Endodermal cell (in vitro differentiated cells): ENCODE results near the gene NCR3LG1. TPM values are rescaled to one million over a fixed set of nuclear protein-coding genes. Genes with fewer than 3 reads are reported as not detected.

Source experiments
- DNase-seq: peaks from one replicate; pipeline ENCODE4 v3.0.0-alpha.2; 2017
- H3K27ac ChIP-seq: 2 replicates; pipeline ENCODE4 v1.5.1; 2013; ENCODE audit warnings: mild to moderate bottlenecking, low read depth, low read length, moderate library complexity
- H3K27me3 ChIP-seq: 2 replicates; pipeline ENCODE4 v1.6.1; 2013; ENCODE audit warnings: mild to moderate bottlenecking, low read length, moderate library complexity; ENCODE audit not compliant: insufficient read depth, control insufficient read depth, poor library complexity, severe bottlenecking
- H3K36me3 ChIP-seq: 2 replicates; pipeline ENCODE4 v1.7.0; 2013; ENCODE audit warnings: mild to moderate bottlenecking, low read length, moderate library complexity; ENCODE audit not compliant: control insufficient read depth, insufficient read depth
- H3K4me1 ChIP-seq: one replicate; pipeline ENCODE4 v1.7.0; 2013; ENCODE audit warnings: low read length; ENCODE audit not compliant: control insufficient read depth, insufficient read depth
- H3K4me3 ChIP-seq: 2 replicates; pipeline ENCODE4 v1.5.1; 2013; ENCODE audit warnings: mild to moderate bottlenecking, low read length, moderate library complexity
- H3K9ac ChIP-seq: 2 replicates; pipeline ENCODE4 v1.6.1; 2013; ENCODE audit warnings: mild to moderate bottlenecking, low read length, moderate library complexity; ENCODE audit not compliant: poor library complexity, severe bottlenecking; ENCODE audit errors: extremely low read depth
- H3K9me3 ChIP-seq: 2 replicates; pipeline ENCODE4 v1.6.1; 2013; ENCODE audit warnings: mild to moderate bottlenecking, low read length, moderate library complexity; ENCODE audit not compliant: control insufficient read depth
- H3K27ac Mint-ChIP-seq: 2 replicates; pipeline ENCODE4 v1.8.0; 2020; ENCODE audit warnings: mixed read lengths
- H3K27me3 Mint-ChIP-seq: 2 replicates; pipeline ENCODE4 v1.8.0; 2021; ENCODE audit warnings: mild to moderate bottlenecking, mixed read lengths; ENCODE audit not compliant: insufficient read depth
- H3K36me3 Mint-ChIP-seq: 2 replicates; pipeline ENCODE4 v1.8.0; 2020; ENCODE audit warnings: low read depth, mixed read lengths
- H3K4me1 Mint-ChIP-seq: 2 replicates; pipeline ENCODE4 v1.8.0; 2020; ENCODE audit warnings: mixed read lengths
- H3K4me3 Mint-ChIP-seq: 2 replicates; pipeline ENCODE4 v1.8.0; 2020; ENCODE audit warnings: mild to moderate bottlenecking, moderate library complexity, mixed read lengths
- H3K9me3 Mint-ChIP-seq: 2 replicates; pipeline ENCODE4 v1.8.0; 2020; ENCODE audit warnings: mild to moderate bottlenecking, mixed read lengths
- CTCF ChIP-seq: fragments of 200-600 bp; sonication (generic); conservative IDR thresholded peaks from 2 replicates; pipeline ENCODE4 v1.5.0; 2021; ENCODE audit warnings: antibody characterized with exemption, mild to moderate bottlenecking
- WGBS, 2 experiments: methylation state at CpG; one replicate each; pipeline versions ENCODE4 v1.1.5 to v1.1.7; 2013; ENCODE audit warnings: missing lambda C conversion rate in 2 of 2, mixed read lengths in 1 of 2; ENCODE audit not compliant: insufficient coverage in 1 of 2, insufficient read length in 1 of 2; 5-methylcytosine and 5-hydroxymethylcytosine counted together
- total RNA-seq, 2 donors: library from RNA; stranded (reverse); fragmentation: NEBNext Ultra II Directional in 1 of 2; extraction: Animal tissue kit (Norgen Biotek cat#: 25700) in 1 of 2; gene quantifications; 2 replicates in 1 of 2; 3 replicates in 1 of 2; pipeline ENCODE4 v1.2.1, GENCODE V29; 2021

The NCR3LG1 gene
- total RNA-seq, 2 donors from 2014 or later = 0.31 to 0.62 TPM

- H3K27me3 ChIP-seq = no peaks in the 10 kb centered on the region
- H3K9me3 ChIP-seq = peaks cover 30% of the 10 kb centered on the region
- Mint-ChIP-seq H3K4me1 (no peaks in the 10 kb centered on the region), H3K27ac (no peak overlapping the region), H3K36me3 (no peaks in the 10 kb centered on the region), H3K4me3 (no peak overlapping the region), H3K9me3 (peaks cover 50% of the 10 kb centered on the region), H3K27me3 (peaks cover 5% of the 10 kb centered on the region)
- no peak overlapping the region for H3K9ac ChIP-seq
- WGBS, 2 experiments = 83 to 86% methylated on average over 1 to 3 of the region's 3 CpGs
- TF ChIP-seq CTCF = no peak
- H3K4me1 ChIP-seq = no peaks in the 10 kb centered on the region
- H3K27ac ChIP-seq = no peak overlapping the region
- H3K4me3 ChIP-seq = no peak overlapping the region
- DNase-seq = no peak
- no peaks in the 10 kb centered on the region for H3K36me3 ChIP-seq
These were observed 24.9 kb downstream of the NCR3LG1 start for GRCh38 chr11:17376493-17376892.

GRCh38 chr11:17378655-17379054 lies 27.1 kb downstream of the NCR3LG1 start:
- no peaks in the 10 kb centered on the region for H3K4me1 ChIP-seq
- no peak overlapping the region for H3K27ac ChIP-seq
- H3K9me3 Mint-ChIP-seq = peaks cover 28% of the 10 kb centered on the region
- no peak overlapping the region for H3K4me3 Mint-ChIP-seq
- no peaks in the 10 kb centered on the region for H3K4me1 Mint-ChIP-seq
- peaks cover 2% of the 10 kb centered on the region for H3K27me3 Mint-ChIP-seq
- WGBS, 2 experiments = 93 to 97% methylated on average over 2 of the region's 2 CpGs
- H3K9ac ChIP-seq = no peak overlapping the region
- H3K9me3 ChIP-seq = peaks cover 9% of the 10 kb centered on the region
- H3K36me3 Mint-ChIP-seq = no peaks in the 10 kb centered on the region
- no peaks in the 10 kb centered on the region for H3K36me3 ChIP-seq
- no peak for TF ChIP-seq CTCF
- H3K27ac Mint-ChIP-seq = no peak overlapping the region
- H3K27me3 ChIP-seq = no peaks in the 10 kb centered on the region
- no peak for DNase-seq
- no peak overlapping the region for H3K4me3 ChIP-seq

- no peak for DNase-seq
- Histone ChIP-seq H3K36me3 (no peaks in the 10 kb centered on the region), H3K4me3 (no peak overlapping the region), H3K4me1 (no peaks in the 10 kb centered on the region), H3K27ac (no peak overlapping the region), H3K27me3 (no peaks in the 10 kb centered on the region), H3K9me3 (no peaks in the 10 kb centered on the region), H3K9ac (no peak overlapping the region)
- Mint-ChIP-seq H3K27ac (no peak overlapping the region), H3K36me3 (no peaks in the 10 kb centered on the region), H3K9me3 (peaks cover 22% of the 10 kb centered on the region), H3K4me1 (no peaks in the 10 kb centered on the region), H3K4me3 (no peak overlapping the region), H3K27me3 (peaks cover 2% of the 10 kb centered on the region)
- 87 to 100% methylated on average over 3 to 7 of the region's 7 CpGs for WGBS, 2 experiments
- TF ChIP-seq CTCF = no peak
These were observed 28.0 kb downstream of the NCR3LG1 start for GRCh38 chr11:17379383-17380180.
